ENCODE data around the gene DNAI4.
A peak's percentile ranks its signal among the peaks of the same experiment; 100 is the strongest.
"Not testable (repeated sequence)": the region's sequence is repeated elsewhere in the genome, so short reads cannot be mapped to it uniquely, and the experiment has no call there.

DNAI4 gene

GRCh38 chr1:66876664-66877063, 48.0 kb downstream of the DNAI4 start:
- no peak for TF ChIP-seq CTCF (IDR thresholded peaks at IDR 0.05; ENCODE audit: borderline replicate concordance, control extremely low read depth, extremely low read depth, insufficient read depth, missing control alignments)
- in situ Hi-C loops (cut with MboI; ENCODE audit: low sequenced_read_pairs, unreplicated experiment), result no loop called here
- DNase-seq (ENCODE audit: low spot score), result no peak

GRCh38 chr1:66873111-66873510, 51.5 kb downstream of the DNAI4 start:
- DNase-seq (ENCODE audit: low spot score), result no peak
- no peak for TF ChIP-seq CTCF (IDR thresholded peaks at IDR 0.05; ENCODE audit: borderline replicate concordance, control extremely low read depth, extremely low read depth, insufficient read depth, missing control alignments)
- in situ Hi-C loops (cut with MboI; ENCODE audit: low sequenced_read_pairs, unreplicated experiment), result no loop called here

GRCh38 chr1:66872024-66872423, 52.6 kb downstream of the DNAI4 start:
- DNase-seq (ENCODE audit: low spot score); in situ Hi-C loops (cut with MboI; ENCODE audit: low sequenced_read_pairs, unreplicated experiment): not testable (repeated sequence)

GRCh38 chr1:66867501-66867900, 57.2 kb downstream of the DNAI4 start:
- no peak for DNase-seq (ENCODE audit: low spot score)
- no peak for TF ChIP-seq CTCF (IDR thresholded peaks at IDR 0.05; ENCODE audit: borderline replicate concordance, control extremely low read depth, extremely low read depth, insufficient read depth, missing control alignments)
- in situ Hi-C loops (cut with MboI; ENCODE audit: low sequenced_read_pairs, unreplicated experiment), result no loop called here

GRCh38 chr1:66860529-66860928, 64.1 kb downstream of the DNAI4 start:
- DNase-seq (ENCODE audit: low spot score), result no peak
- in situ Hi-C loops (cut with MboI; ENCODE audit: low sequenced_read_pairs, unreplicated experiment), result no loop called here
- no peak for TF ChIP-seq CTCF (IDR thresholded peaks at IDR 0.05; ENCODE audit: borderline replicate concordance, control extremely low read depth, extremely low read depth, insufficient read depth, missing control alignments)

GRCh38 chr1:66853379-66853778, 71.3 kb downstream of the DNAI4 start:
- DNase-seq (ENCODE audit: low spot score), result no peak
- TF ChIP-seq CTCF (IDR thresholded peaks at IDR 0.05; ENCODE audit: borderline replicate concordance, control extremely low read depth, extremely low read depth, insufficient read depth, missing control alignments), result no peak
- in situ Hi-C loops (cut with MboI; ENCODE audit: low sequenced_read_pairs, unreplicated experiment), result no loop called here

GRCh38 chr1:66852870-66853269, 71.8 kb downstream of the DNAI4 start:
- in situ Hi-C loops (cut with MboI; ENCODE audit: low sequenced_read_pairs, unreplicated experiment), result no loop called here
- no peak for TF ChIP-seq CTCF (IDR thresholded peaks at IDR 0.05; ENCODE audit: borderline replicate concordance, control extremely low read depth, extremely low read depth, insufficient read depth, missing control alignments)
- peak; percentile 6 for DNase-seq (ENCODE audit: low spot score)
